ENCODE data around the gene MPC1. TPM values are rescaled to one million over a fixed set of nuclear protein-coding genes. Genes with fewer than 3 reads are reported as not detected.
"Not testable (repeated sequence)": the region's sequence is repeated elsewhere in the genome, so short reads cannot be mapped to it uniquely, and the experiment has no call there.

The MPC1 gene
- total RNA-seq, 5 donors from 2014 or later (not counting 1 experiment from before 2014, with no cell fraction given): 23.8 to 31.2 (median 27.5) TPM

DNA sequence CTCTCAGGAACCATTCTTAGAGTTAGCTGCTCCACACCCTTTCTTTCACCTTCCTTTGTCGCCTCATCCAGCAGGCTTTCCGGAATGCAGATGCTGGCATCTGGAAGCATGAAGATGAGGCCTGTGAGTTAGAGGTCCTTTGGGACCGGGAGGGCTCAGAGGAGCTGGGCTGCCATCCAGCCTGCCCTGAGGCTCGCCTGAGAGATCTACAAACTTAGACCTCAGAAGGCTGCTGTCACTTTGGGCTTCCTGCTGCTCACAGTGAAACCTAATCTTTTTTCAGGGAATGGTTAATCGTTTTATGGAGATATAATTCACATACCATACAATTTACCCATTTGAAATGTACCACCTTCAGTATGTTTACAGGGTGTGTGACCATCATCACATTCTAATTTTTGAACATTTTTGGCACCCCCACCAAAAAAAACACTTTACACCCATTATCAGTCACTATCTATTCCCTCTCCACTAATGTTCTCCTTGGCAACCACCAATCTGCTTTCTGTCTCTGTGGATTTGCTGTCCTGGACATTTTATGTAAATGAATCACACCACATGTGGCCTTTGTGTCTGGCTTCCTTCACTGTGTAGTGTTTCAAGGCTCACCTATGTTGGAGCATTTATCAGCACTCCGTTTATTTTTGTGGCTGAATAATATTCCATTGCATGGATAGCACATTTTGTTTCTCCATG is 20.0 kb upstream of the MPC1 start:
- H3K27ac ChIP-seq (ENCODE audit: low read length): no peak overlapping the region
- no peak overlapping the region for H3K4me3 Mint-ChIP-seq
- H3K9me3 ChIP-seq: no peaks in the 10 kb centered on the region
- DNase-seq: no peak
- CTCF ChIA-PET: interaction anchor here in 1 of 2 donors (1.4 kb wide), 1 partner anchor 126 kb away, joined by 3 read pairs; no protein-coding TSS in a partner anchor
- ATAC-seq (replicated peaks in 1 of 4): no peak
- no peaks in the 10 kb centered on the region for H3K36me3 Mint-ChIP-seq
- peaks cover 5 to 8% (median 8%) of the 10 kb centered on the region in 3 donors for H3K4me1 Mint-ChIP-seq
- peaks cover 0 to 6% of the 10 kb centered on the region in 2 experiments for H3K4me1 ChIP-seq (ENCODE audit: control insufficient read depth in 1 of 2, extremely low read depth in 1 of 2, insufficient read depth in 2 of 2, low read length in 2 of 2)
- no peaks in the 10 kb centered on the region for H3K9me3 Mint-ChIP-seq
- peak overlapping the region; percentile 12 to 69 for H3K27ac Mint-ChIP-seq
- H3K4me3 ChIP-seq (ENCODE audit: control insufficient read depth in 1 of 2, extremely low read depth in 1 of 2, low read length in 1 of 2): no peak overlapping the region
- no peaks in the 10 kb centered on the region for H3K36me3 ChIP-seq (ENCODE audit: control insufficient read depth in 2 of 2, extremely low read depth in 1 of 2, insufficient read depth in 1 of 2, low read length in 1 of 2)
- H3K27me3 ChIP-seq (replicated peaks in 1 of 2; ENCODE audit: control insufficient read depth in 2 of 2, extremely low read depth in 1 of 2, insufficient read depth in 2 of 2, low read length in 1 of 2): peaks cover 0 to 11% of the 10 kb centered on the region in 2 experiments
- POLR2A ChIA-PET: no interaction called here
- 88% methylated on average over 3 of the region's 6 CpGs for WGBS (ENCODE audit: insufficient coverage)
- peaks cover 3 to 7% of the 10 kb centered on the region in 2 donors for H3K27me3 Mint-ChIP-seq

GRCh38 chr6:166400649-166401250 is 18.0 kb upstream of the MPC1 start:
- CTCF ChIA-PET: interaction anchor here (0.7 to 3.3 kb wide), 21 partner anchors 10 to 166 kb away, joined by 3 to 14 read pairs (median 4); no protein-coding TSS in a partner anchor
- H3K27me3 Mint-ChIP-seq; H3K4me3 ChIP-seq (ENCODE audit: control insufficient read depth in 1 of 2, extremely low read depth in 1 of 2, low read length in 1 of 2); H3K4me1 ChIP-seq (ENCODE audit: control insufficient read depth in 1 of 2, extremely low read depth in 1 of 2, insufficient read depth in 2 of 2, low read length in 2 of 2); H3K36me3 ChIP-seq (ENCODE audit: control insufficient read depth in 2 of 2, extremely low read depth in 1 of 2, insufficient read depth in 1 of 2, low read length in 1 of 2); H3K9me3 ChIP-seq; H3K9me3 Mint-ChIP-seq; H3K4me1 Mint-ChIP-seq; POLR2A ChIA-PET; H3K36me3 Mint-ChIP-seq; H3K4me3 Mint-ChIP-seq; H3K27ac ChIP-seq (ENCODE audit: low read length): not testable (repeated sequence)
- peaks cover 0 to 21% of the 10 kb centered on the region in 2 experiments for H3K27me3 ChIP-seq (replicated peaks in 1 of 2; ENCODE audit: control insufficient read depth in 2 of 2, extremely low read depth in 1 of 2, insufficient read depth in 2 of 2, low read length in 1 of 2)
- peak overlapping the region in 1 of 2 donors; percentile 17 for H3K27ac Mint-ChIP-seq
- ATAC-seq (replicated peaks in 1 of 4) (peak; percentile 77 to 85 (median 80)), DNase-seq (peak in 32 of 35 experiments; percentile 31 to 82 (median 47))
- 38% methylated on average over 8 of the region's 16 CpGs for WGBS (ENCODE audit: insufficient coverage)

DNA sequence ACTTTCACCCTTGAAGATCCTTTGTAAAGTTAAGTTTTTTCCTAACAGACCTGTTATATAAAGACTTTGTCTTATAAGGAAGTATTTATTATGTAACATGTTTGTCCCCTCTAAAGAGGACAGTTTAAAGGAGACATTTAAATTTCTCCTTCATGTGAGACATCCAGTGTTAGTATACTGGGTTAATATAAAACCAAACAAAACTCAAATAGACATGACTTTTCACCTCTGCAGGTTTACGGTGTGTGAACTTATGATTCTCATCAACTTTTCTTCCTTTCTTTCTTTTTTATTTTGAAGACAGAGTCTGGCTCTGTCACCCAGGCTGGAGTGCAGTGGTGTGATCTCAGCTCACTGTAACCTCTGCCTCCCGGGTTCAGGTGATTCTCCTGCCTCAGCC is 17.4 kb upstream of the MPC1 start:
- H3K9me3 ChIP-seq: no peaks in the 10 kb centered on the region
- WGBS (ENCODE audit: insufficient coverage): 83% methylated on average over 1 of the region's 2 CpGs
- no peaks in the 10 kb centered on the region for H3K36me3 Mint-ChIP-seq
- H3K4me1 Mint-ChIP-seq: peaks cover 5 to 8% (median 8%) of the 10 kb centered on the region in 3 donors
- no peak overlapping the region for H3K4me3 ChIP-seq (ENCODE audit: control insufficient read depth in 1 of 2, extremely low read depth in 1 of 2, low read length in 1 of 2)
- peaks cover 0 to 25% of the 10 kb centered on the region in 2 experiments for H3K27me3 ChIP-seq (replicated peaks in 1 of 2; ENCODE audit: control insufficient read depth in 2 of 2, extremely low read depth in 1 of 2, insufficient read depth in 2 of 2, low read length in 1 of 2)
- H3K27ac ChIP-seq (ENCODE audit: low read length): no peak overlapping the region
- H3K36me3 ChIP-seq (ENCODE audit: control insufficient read depth in 2 of 2, extremely low read depth in 1 of 2, insufficient read depth in 1 of 2, low read length in 1 of 2): no peaks in the 10 kb centered on the region
- no peak for ATAC-seq (replicated peaks in 1 of 4)
- H3K4me3 Mint-ChIP-seq: no peak overlapping the region
- peaks cover 0 to 6% of the 10 kb centered on the region in 2 experiments for H3K4me1 ChIP-seq (ENCODE audit: control insufficient read depth in 1 of 2, extremely low read depth in 1 of 2, insufficient read depth in 2 of 2, low read length in 2 of 2)
- peaks cover 3 to 15% of the 10 kb centered on the region in 2 donors for H3K27me3 Mint-ChIP-seq
- no peak overlapping the region for H3K27ac Mint-ChIP-seq
- no peak for DNase-seq
- no peaks in the 10 kb centered on the region for H3K9me3 Mint-ChIP-seq
- ChIA-PET CTCF (interaction anchor here (0.7 to 3.3 kb wide), 21 partner anchors 10 to 129 kb away, joined by 3 to 14 read pairs (median 4); no protein-coding TSS in a partner anchor), POLR2A (interaction anchor here in 1 of 2 donors (0.6 kb wide), 1 partner anchor 236 kb away, joined by 3 read pairs; no protein-coding TSS in a partner anchor)

- no peak overlapping the region for H3K27ac ChIP-seq (ENCODE audit: low read length)
- Mint-ChIP-seq H3K27me3 (peaks cover 11 to 25% of the 10 kb centered on the region in 2 donors), H3K4me1 (peaks cover 5 to 8% (median 8%) of the 10 kb centered on the region in 3 donors), H3K9me3 (no peaks in the 10 kb centered on the region), H3K27ac (no peak overlapping the region), H3K36me3 (no peaks in the 10 kb centered on the region), H3K4me3 (no peak overlapping the region)
- POLR2A ChIA-PET: interaction anchor here in 1 of 2 donors (0.6 kb wide), 1 partner anchor 18 kb away, joined by 3 read pairs; no protein-coding TSS in a partner anchor
- H3K36me3 ChIP-seq (ENCODE audit: control insufficient read depth in 2 of 2, extremely low read depth in 1 of 2, insufficient read depth in 1 of 2, low read length in 1 of 2): no peaks in the 10 kb centered on the region
- ATAC-seq (replicated peaks in 1 of 4) (no peak), DNase-seq (no peak)
- peaks cover 0 to 33% of the 10 kb centered on the region in 2 experiments for H3K27me3 ChIP-seq (replicated peaks in 1 of 2; ENCODE audit: control insufficient read depth in 2 of 2, extremely low read depth in 1 of 2, insufficient read depth in 2 of 2, low read length in 1 of 2)
- peaks cover 0 to 6% of the 10 kb centered on the region in 2 experiments for H3K4me1 ChIP-seq (ENCODE audit: control insufficient read depth in 1 of 2, extremely low read depth in 1 of 2, insufficient read depth in 2 of 2, low read length in 2 of 2)
- H3K4me3 ChIP-seq (ENCODE audit: control insufficient read depth in 1 of 2, extremely low read depth in 1 of 2, low read length in 1 of 2): no peak overlapping the region
- WGBS (ENCODE audit: insufficient coverage): 95% methylated on average over 2 of the region's 3 CpGs
- H3K9me3 ChIP-seq: no peaks in the 10 kb centered on the region
- CTCF ChIA-PET: interaction anchor here (0.7 to 3.3 kb wide), 6 partner anchors 12 to 124 kb away, joined by 3 to 13 read pairs (median 4); no protein-coding TSS in a partner anchor
Measured at GRCh38 chr6:166398348-166398747, 15.6 kb upstream of the MPC1 start.

- POLR2A ChIA-PET: no interaction called here
Measured at GRCh38 chr6:166397849-166398248, 15.1 kb upstream of the MPC1 start.

GRCh38 chr6:166395778-166396177 is 13.0 kb upstream of the MPC1 start:
- POLR2A ChIA-PET: no interaction called here
- Histone ChIP-seq H3K27ac (ENCODE audit: low read length) (no peak overlapping the region), H3K36me3 (ENCODE audit: control insufficient read depth in 2 of 2, extremely low read depth in 1 of 2, insufficient read depth in 1 of 2, low read length in 1 of 2) (no peaks in the 10 kb centered on the region), H3K27me3 (replicated peaks in 1 of 2; ENCODE audit: control insufficient read depth in 2 of 2, extremely low read depth in 1 of 2, insufficient read depth in 2 of 2, low read length in 1 of 2) (peaks cover 0 to 33% of the 10 kb centered on the region in 2 experiments), H3K4me1 (ENCODE audit: control insufficient read depth in 1 of 2, extremely low read depth in 1 of 2, insufficient read depth in 2 of 2, low read length in 2 of 2) (peaks cover 0 to 3% of the 10 kb centered on the region in 2 experiments), H3K4me3 (ENCODE audit: control insufficient read depth in 1 of 2, extremely low read depth in 1 of 2, low read length in 1 of 2) (no peak overlapping the region), H3K9me3 (no peaks in the 10 kb centered on the region)
- peaks cover 2 to 4% (median 3%) of the 10 kb centered on the region in 3 donors for H3K4me1 Mint-ChIP-seq
- WGBS (ENCODE audit: insufficient coverage): 86% methylated on average over 6 of the region's 6 CpGs
- CTCF ChIA-PET: no interaction called here
- no peak overlapping the region for H3K4me3 Mint-ChIP-seq
- DNase-seq: no peak
- no peak overlapping the region for H3K27ac Mint-ChIP-seq
- ATAC-seq (replicated peaks in 1 of 4): no peak
- peaks cover 17 to 33% of the 10 kb centered on the region in 2 donors for H3K27me3 Mint-ChIP-seq
- H3K36me3 Mint-ChIP-seq: no peaks in the 10 kb centered on the region
- H3K9me3 Mint-ChIP-seq: no peaks in the 10 kb centered on the region

More at GRCh38 chr6:166397849-166398248, 15.1 kb upstream of the MPC1 start:
- no peaks in the 10 kb centered on the region for H3K9me3 Mint-ChIP-seq
- no peak for ATAC-seq (replicated peaks in 1 of 4)
- no peak overlapping the region for H3K4me3 ChIP-seq (ENCODE audit: control insufficient read depth in 1 of 2, extremely low read depth in 1 of 2, low read length in 1 of 2)
- H3K36me3 Mint-ChIP-seq: no peaks in the 10 kb centered on the region
- no peak overlapping the region for H3K27ac ChIP-seq (ENCODE audit: low read length)
- H3K27ac Mint-ChIP-seq: no peak overlapping the region
- no peak overlapping the region for H3K4me3 Mint-ChIP-seq
- no peak for DNase-seq
- 86% methylated on average over 3 of the region's 4 CpGs for WGBS (ENCODE audit: insufficient coverage)
- peaks cover 5% of the 10 kb centered on the region in 3 donors for H3K4me1 Mint-ChIP-seq
- peaks cover 0 to 6% of the 10 kb centered on the region in 2 experiments for H3K4me1 ChIP-seq (ENCODE audit: control insufficient read depth in 1 of 2, extremely low read depth in 1 of 2, insufficient read depth in 2 of 2, low read length in 2 of 2)
- CTCF ChIA-PET: interaction anchor here (0.7 to 1.3 kb wide), 2 partner anchors 122 to 123 kb away, joined by 3 to 5 read pairs; no protein-coding TSS in a partner anchor
- no peaks in the 10 kb centered on the region for H3K36me3 ChIP-seq (ENCODE audit: control insufficient read depth in 2 of 2, extremely low read depth in 1 of 2, insufficient read depth in 1 of 2, low read length in 1 of 2)
- H3K27me3 Mint-ChIP-seq: peaks cover 12 to 26% of the 10 kb centered on the region in 2 donors
- no peaks in the 10 kb centered on the region for H3K9me3 ChIP-seq
- peaks cover 0 to 33% of the 10 kb centered on the region in 2 experiments for H3K27me3 ChIP-seq (replicated peaks in 1 of 2; ENCODE audit: control insufficient read depth in 2 of 2, extremely low read depth in 1 of 2, insufficient read depth in 2 of 2, low read length in 1 of 2)
